ENCODE results near the gene CRYBA2.

CRYBA2 gene

DNA sequence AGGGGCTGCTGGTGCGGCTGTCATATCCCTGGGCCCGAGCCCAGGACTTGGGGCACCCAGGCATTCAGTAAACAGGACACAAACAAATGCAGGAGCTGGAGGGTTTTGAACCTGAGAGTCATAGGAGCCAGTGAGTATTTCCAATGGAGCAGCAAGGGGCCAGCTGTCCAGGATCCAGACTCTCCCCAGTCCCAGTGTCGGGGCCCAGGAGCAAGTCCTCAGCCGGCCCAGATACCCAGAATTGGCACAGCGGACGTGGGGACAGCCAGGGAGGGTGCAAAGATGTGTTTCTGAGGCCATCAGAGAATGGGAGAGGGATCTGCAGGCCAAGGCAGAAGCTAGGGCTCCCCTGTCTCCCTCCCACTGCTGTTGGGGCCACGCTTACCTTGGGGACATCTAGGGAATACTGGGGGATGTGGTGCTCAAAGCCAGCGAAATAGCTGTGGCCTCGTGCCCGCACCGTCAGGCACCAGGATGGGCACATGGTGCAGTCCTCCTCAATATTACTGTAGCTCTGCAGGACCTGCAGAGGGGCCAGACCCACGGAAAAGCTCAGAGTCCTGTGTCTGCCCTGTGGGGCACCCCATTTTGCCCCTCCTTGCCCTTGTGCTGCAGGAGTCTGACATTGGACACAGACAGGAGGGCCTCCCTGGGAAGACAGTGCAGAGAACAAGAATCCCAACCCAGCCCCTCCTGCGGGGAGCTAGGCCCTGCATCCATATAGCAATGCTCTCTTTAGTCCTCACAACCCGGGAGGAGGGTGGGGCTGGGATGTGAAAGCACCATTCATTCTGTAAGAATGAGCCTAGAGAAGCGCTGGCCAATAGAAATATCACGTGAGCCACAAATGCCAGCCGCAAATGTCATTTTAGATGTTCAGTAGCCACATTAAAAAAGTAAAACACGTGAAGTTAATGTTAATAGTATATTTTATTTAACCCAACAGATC lies 32.7 kb upstream of the CRYBA2 start:
- H3K4me3 ChIP-seq (ENCODE audit: low read depth, low read length), result no peak overlapping the region
- DNase-seq (ENCODE audit: low read depth), result no peak

DNA sequence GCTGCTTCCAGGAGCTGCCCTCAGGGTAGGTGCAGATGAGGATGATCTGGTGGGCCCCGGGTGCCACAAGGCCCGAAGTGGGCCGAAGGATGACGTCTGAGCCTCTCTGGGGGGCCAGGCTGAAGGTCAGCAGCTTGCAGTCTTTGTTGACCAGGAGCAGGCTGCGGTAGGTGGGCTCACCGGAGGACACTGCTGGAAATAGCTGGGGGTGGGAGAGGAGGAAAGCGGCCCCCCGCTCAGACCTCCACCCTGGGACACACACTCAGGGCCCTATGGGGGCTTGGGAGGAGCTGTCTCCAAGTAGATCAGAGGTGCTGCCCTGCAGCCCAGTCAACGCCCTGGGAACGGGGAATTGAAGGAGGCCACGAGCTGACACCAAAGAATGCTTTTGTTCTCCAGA lies 30.8 kb upstream of the CRYBA2 start:
- DNase-seq (ENCODE audit: low read depth), result no peak
- no peak overlapping the region for H3K4me3 ChIP-seq (ENCODE audit: low read depth, low read length)

DNA sequence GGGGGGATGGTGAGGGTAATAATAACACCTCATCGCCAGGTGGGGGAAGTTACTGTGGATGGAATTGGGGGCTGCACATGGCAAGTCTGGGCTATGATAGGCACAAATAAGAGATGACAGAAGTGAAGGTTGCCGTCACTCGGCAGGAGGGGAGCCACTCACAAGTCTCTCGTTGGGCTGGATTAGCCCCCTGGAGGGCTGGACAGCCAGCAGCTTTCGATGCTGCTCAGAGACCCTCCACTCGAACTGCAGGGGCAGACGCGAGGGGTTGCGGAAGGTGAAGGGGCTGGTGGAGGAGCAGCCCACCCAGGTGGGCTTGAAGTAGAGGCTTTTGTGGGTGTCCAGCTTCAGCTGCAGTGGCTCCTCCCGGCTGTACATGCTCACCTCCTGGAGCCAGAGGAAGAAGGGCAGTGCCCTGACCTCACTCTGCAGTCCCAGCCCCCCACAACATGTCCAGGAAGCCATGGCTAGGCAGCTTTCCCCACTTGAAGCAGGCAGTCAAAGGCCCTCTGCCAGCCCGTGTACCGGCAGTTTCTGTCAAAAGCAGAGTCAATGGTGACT lies 29.9 kb upstream of the CRYBA2 start:
- no peak for DNase-seq (ENCODE audit: low read depth)
- H3K4me3 ChIP-seq (ENCODE audit: low read depth, low read length), result no peak overlapping the region

DNA sequence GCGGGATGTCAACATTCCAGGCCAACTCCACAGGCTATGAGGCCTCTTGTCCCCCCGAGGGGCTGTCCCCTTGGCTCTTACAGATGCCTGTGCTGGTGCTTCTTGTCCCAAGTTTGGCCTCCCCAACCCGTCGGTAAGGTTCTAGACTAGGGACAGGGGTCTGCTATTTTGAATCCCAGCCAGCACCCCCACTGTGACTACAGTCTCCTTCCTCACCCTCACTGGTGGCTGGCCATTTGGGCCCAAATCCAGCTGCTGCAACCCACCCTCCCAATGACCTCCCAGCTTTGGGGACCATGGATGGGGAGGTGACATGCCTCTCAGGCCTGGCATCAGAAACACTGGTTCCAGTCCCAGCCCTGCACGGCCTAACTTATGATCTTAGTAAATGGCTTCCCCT lies 29.4 kb upstream of the CRYBA2 start:
- DNase-seq (ENCODE audit: low read depth), result no peak
- H3K4me3 ChIP-seq (ENCODE audit: low read depth, low read length), result no peak overlapping the region

DNA sequence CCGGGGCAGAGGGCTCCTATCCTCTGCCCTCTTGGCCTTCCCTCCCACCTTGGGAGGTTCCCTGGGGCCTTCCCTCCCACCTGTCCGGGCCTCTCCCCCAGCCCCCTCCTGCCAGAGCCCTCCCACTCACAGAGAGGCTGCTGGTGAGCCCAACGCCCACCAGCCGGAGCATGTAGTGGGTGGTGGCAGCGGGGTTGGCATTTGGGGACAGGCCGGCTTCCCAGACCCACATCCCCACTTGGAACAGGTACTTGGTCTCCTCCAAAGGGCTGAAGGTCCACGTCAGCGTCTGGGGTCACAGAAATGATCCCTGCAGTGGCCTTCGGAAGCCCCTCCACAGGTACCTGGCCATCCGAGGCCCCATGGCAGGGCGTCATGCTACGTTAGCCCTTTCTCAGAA lies 28.8 kb upstream of the CRYBA2 start:
- no peak for DNase-seq (ENCODE audit: low read depth)
- no peak overlapping the region for H3K4me3 ChIP-seq (ENCODE audit: low read depth, low read length)

DNA sequence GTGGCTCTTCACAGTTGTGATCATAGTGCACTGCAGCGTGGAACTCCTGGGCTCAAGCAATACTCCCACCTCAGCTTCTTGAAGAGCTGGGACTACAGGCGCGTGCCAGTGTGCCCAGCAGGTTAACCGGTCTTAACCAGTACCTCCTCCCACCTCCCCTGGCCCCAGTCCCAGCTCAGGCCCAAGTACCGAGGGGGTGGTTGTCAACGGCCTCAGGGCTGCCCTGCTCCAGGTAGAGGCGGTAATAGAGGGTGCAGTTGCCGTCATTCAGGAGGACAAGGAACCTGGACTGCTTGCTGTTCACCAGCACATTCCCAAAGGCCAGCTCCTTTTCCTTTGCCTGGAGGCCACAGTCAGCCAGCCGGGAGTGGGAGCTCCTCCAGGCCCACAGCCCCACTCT lies 28.4 kb upstream of the CRYBA2 start:
- no peak for DNase-seq (ENCODE audit: low read depth)
- no peak overlapping the region for H3K4me3 ChIP-seq (ENCODE audit: low read depth, low read length)

DNA sequence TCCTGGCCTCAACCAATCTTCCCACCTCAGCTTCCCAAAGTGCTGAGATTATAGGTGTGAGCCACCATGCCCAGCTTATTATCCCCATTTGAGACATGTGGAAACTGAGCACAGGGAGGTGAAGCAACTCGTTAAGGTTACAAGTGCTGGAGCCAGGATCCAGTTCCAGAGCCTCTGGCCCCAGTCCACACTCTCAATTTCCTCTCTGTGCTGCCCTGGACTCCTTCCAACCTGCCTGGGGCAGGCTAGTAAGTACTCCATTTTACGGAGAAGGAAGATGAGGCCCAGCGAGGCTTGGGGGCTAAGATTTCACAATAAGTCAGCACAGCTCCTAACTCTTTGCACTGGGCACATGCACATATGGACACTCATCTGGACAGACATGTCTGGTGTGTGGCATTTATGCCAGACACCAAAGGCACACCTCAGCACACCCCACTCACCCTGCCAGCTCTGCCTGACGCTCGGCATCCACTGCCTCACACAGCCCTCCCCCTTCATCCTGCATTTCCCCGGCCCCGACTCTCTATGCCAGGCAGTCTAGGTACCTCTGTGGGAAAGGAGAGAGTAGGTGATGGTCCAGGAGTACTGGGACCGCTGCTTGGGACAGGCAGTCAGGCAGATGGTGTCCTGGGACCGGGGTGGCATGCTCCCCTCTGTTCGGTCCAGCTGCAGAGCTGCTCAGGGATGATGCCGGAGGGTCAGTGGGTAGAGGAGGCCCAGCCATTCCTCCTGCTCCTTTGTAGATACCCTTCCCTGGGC lies 27.6 kb upstream of the CRYBA2 start:
- DNase-seq (ENCODE audit: low read depth), result no peak
- no peak overlapping the region for H3K4me3 ChIP-seq (ENCODE audit: low read depth, low read length)

DNA sequence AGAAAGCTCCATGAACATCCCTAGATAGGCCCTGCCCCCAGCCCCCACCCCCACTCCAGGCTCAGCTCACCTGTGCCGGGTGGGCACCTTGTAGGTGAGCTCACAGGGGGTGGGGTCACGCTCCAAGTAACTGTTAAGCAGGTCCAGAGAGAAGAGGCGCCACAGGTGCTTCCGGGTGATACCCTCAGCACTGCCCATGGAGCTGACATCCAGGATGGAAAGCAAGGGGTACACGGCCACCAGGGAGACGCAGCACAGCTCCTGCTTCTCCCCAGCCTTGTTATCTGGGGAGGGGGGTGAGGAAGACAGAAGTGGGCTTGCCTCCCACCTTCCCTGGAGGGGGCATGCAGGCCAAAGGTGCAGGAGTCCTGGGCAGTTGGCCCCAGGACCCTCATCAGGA lies 26.2 kb upstream of the CRYBA2 start:
- no peak for DNase-seq (ENCODE audit: low read depth)

DNA sequence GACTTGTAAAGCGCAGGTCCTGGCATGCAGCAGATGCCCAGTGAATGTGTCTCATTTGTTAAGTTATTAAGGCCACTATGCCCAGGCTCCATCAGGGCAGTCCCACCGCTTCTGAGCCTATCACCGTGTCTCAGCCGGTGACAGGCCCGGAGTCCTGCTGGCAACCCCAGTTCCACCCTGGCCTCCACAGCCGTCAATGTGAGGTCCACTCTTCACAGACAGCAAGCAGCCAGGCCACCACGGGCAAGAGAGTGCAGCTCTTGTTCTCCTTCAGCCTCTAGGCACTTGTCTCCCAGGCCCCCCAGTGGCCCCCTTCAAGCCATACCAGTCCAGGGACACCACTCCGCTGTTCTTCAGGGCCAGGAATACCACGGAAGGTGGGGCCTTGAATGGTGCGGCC lies 25.5 kb upstream of the CRYBA2 start:
- H3K4me3 ChIP-seq (ENCODE audit: low read depth, low read length), result no peak overlapping the region
- DNase-seq (ENCODE audit: low read depth), result no peak

More for the DNA sequence above, 26.2 kb upstream of the CRYBA2 start:
- no peak overlapping the region for H3K4me3 ChIP-seq (ENCODE audit: low read depth, low read length)

DNA sequence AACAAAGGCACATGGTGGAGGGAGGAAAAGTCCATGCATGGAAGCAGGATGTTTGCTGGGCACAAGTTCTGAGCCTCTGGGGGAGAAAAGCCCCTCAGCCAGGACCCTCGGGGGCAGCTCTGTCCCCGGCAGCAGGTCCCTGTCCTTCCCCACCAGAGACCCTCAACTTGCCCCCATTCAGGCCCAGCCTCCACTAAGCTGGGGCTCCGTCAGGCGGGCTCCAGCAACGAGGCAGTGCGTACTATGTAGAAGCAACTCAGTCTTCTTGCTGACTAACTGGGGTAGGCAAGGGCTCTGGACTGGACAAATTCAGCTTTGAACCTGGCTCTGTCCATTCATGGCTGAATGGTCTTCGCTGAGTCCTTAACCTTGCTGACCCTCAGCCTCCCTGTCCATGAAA lies 25.1 kb upstream of the CRYBA2 start:
- H3K4me3 ChIP-seq (ENCODE audit: low read depth, low read length), result no peak overlapping the region
- no peak for DNase-seq (ENCODE audit: low read depth)

DNA sequence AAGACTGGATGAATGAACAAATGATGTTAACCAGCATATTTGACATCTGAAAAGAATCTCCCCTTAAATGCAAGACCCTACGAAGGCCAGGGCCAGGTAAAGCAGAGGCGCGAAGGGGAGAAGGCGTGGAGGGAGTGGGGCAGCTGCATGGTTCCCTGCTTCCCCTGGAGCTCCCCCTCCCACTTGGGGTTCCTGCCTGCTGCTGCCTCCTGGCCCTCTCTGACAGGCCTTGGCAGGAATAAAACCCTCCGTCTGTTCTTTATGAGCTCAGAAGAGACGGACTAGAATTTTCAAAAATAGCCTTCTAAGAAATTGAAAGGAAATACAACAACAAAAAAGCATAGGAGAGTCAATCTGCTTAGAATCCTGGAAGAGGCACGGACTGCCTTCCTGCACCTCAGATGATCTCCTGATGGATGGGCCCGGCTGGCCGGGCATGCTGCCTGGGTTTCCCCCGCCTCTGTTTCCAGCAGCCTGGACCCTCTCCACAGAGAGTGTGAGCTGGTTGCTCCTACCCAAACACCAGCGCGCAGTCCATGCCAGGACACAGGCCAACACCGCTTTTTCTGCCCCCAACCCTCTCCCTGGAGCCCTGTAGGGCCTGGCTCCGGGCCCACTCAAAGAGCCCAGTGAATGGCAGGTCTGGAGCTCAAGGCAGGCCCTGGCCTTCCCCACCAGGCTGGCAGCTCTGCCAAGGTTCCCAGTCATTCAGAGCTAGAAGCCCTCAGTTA lies 24.1 kb upstream of the CRYBA2 start:
- no peak for DNase-seq (ENCODE audit: low read depth)
- no peak overlapping the region for H3K4me3 ChIP-seq (ENCODE audit: low read depth, low read length)

DNA sequence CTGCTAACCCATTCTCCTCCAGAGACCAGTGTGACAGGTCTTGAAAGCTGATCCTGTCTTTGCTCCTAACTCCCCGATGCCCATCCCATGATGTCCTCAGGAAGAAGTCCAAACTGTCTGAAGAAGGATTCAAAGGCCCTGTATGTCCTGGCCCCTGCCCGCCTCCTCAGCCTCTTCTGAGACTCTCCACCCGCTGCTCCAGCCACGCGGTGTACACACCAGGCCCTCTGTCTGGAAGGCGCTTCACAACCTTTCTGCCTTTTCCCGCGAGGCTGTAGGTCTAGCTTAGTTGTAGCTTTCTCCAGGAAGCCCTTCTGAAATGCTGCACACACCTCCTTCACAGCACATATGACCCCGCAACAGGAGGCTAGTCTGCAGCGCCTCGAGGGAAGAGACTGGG lies 23.5 kb upstream of the CRYBA2 start:
- no peak for DNase-seq (ENCODE audit: low read depth)

DNA sequence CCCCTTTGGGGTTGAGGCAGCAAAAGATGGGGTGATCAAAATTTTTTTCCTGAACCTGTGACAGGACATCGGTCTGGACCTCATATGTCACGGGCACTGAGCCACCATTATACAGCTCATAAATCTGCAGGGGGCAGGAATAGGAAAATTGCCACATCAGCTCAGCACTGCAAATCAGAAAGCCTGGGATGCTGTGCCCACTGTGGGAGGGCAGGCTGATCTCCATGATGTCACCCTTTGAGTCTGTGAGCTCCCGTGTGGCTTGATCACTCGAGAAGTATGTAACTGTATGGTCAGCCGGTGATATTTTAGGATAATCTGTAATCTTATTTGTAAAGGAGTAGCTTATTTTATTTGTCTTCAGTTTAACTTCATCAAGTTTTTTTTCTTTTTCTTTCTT lies 17.7 kb upstream of the CRYBA2 start:
- DNase-seq (ENCODE audit: low read depth), result no peak
- H3K4me3 ChIP-seq (ENCODE audit: low read depth, low read length), result no peak overlapping the region

More for the DNA sequence above, 23.5 kb upstream of the CRYBA2 start:
- H3K4me3 ChIP-seq (ENCODE audit: low read depth, low read length), result no peak overlapping the region

DNA sequence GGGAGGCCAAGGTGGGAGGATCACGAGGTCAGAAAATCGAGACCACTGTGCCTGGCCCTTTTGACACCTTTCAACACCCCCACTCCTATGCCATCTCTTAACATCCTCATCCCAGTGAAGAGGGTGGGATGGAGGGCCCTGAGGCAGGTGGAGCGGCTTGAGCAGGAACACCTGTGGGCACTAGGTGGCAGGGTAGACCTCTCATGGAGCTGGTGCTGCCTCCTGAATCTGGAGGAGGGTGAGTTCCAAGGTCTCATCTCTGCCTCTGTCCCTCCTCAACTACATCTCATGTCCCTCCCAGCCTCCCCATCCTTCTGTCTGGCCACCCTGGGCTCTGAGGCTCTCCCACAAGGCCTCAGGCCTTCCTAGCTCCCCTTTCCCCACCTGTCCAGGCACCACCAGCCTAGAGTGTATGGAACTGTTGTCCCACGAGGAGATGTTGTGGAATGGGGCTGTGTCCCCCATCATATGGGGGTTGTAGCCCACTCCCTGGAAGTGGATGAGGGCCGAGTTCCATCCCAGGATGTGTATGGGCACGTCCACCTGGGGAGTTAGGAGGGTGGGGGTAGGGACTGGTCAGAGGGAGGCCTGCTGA lies 17.0 kb upstream of the CRYBA2 start:
- no peak overlapping the region for H3K4me3 ChIP-seq (ENCODE audit: low read depth, low read length)
- DNase-seq (ENCODE audit: low read depth), result no peak

DNA sequence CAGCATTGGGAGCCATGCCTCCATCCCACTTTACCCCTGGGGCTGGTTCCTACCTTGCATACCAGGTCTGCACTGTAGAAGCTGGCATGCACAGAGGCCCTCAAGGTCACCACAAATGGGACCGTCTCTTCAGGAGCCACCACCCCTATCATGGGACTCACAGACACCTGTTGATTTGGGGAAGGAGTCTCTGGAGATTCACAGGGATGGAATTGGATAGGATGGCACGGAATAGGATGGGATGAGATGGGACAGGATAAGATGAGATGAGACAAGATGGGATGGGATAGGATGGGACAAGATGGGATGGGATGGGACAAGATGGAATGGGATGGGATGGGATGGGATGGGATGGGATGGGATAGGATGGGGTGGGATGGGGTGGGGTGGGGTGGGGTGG lies 16.1 kb upstream of the CRYBA2 start:
- no peak overlapping the region for H3K4me3 ChIP-seq (ENCODE audit: low read depth, low read length)
- DNase-seq (ENCODE audit: low read depth), result no peak

DNA sequence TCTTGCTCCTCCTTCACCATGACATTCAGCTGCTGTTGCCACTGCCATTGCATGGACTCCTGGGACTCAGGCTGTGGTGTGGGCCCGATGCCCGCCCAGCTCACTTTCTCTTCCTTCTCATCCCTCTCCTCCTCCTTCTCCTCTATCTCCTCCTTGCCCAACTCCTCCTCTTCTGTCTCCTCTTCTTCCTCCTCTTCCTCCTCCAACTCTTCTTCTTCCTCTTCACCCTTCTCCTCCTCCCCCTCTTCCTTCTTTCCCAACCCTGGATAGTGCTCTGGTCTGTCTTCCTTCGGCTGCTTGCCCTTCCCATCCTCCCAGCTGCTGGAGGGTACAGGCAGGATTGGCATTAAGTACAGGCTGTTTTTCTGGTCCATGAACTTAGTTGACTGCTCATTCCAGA lies 10.8 kb upstream of the CRYBA2 start:
- no peak overlapping the region for H3K4me3 ChIP-seq (ENCODE audit: low read depth, low read length)
- DNase-seq (ENCODE audit: low read depth), result no peak

DNA sequence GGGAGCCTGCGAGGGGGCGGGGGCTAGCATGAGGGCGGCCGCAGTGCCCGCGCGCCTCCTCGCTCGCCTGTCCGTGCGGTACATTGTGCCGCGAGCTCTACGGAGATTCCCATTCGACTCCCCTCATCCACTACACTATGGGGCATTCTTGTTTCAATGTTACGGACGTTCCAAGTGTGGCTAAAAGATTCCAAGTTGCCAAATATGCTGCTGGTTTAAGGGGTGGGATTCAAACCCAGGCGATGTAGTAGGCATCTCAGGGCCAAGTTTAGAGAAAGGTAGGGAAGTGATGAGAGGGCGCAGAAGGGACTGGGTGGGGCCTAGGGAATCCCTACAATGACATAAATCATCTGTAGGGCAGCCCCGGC lies 10.0 kb upstream of the CRYBA2 start:
- DNase-seq (ENCODE audit: low read depth), result no peak
- no peak overlapping the region for H3K4me3 ChIP-seq (ENCODE audit: low read depth, low read length)

DNA sequence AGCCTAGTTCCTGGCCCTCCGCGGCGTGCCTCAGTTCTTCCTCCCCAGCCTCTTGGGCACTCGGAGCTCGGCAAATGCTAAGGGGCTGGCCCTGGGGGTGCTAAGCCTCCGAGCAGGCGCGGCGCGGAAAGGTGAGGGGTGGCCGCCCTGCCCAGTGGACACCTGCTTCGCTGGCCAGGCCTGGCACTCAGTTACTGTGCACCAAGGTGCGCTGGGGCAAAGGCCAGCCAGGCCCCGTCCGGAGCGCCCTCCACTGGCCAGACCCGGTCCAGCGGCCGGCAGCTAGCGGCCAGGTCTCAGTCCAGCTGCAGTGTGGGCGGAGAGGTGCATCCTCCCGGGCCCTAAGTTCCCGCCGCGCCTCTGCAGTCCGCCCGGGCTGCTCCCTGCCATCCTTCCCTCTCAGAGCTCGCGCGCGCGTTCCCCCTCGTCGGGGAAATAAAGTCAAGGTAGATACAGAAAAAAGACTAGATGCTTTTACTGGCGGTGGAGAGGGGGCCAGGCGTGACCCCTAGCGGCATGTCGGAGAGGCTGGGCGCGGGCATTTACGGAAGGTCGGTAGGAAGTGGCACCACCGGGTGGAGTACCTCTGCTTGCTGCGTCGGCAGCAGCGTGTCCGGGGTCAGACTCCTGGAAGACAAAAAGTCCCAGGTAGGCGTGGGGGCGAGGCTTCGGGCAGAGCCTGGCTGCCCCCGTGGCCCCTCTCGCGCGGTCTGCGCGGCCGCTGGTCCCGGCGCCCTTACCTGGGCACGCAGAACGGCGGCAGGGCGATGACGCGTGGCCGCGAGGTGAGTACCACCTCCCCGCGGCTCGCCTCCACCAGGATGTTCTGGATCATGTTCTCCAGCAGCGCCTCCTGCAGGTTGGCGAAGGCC lies 9.4 kb upstream of the CRYBA2 start:
- no peak for DNase-seq (ENCODE audit: low read depth)
- H3K4me3 ChIP-seq (ENCODE audit: low read depth, low read length), result no peak overlapping the region
